Panc1 (cell line): ENCODE data around the gene UBASH3B. TPM values are rescaled to one million over a fixed set of nuclear protein-coding genes. Genes with fewer than 3 reads are reported as not detected.
"Not testable (repeated sequence)": the region's sequence is repeated elsewhere in the genome, so short reads cannot be mapped to it uniquely, and the experiment has no call there.

ENCODE experiments used
- ATAC-seq: fragments of 200-7000 bp; cut with Tn5 transposase; 2 replicates; pipeline ENCODE4 v1.9.1; 2020; ENCODE audit warnings: mild to moderate bottlenecking, moderate library complexity
- BruUV-seq: library from RNA; stranded (reverse); fragments of 400-500 nt; replicated peaks from 2 replicates; lab custom pipeline; 2021; lab: Mats Ljungman, UMichigan
- CTCF ChIA-PET: fragments of 300-600 bp; sonication (Branson Sonifier 250); formaldehyde crosslinking; loops from one replicate; lab custom pipeline; 2022; ENCODE audit warnings: antibody characterized with exemption; lab: Charles Lee
- POLR2A ChIA-PET: fragments of 300-600 bp; sonication (Branson Sonifier 250); formaldehyde crosslinking; loops from one replicate; lab custom pipeline; 2022; ENCODE audit warnings: antibody characterized with exemption; lab: Charles Lee
- DNase-seq: peaks from one replicate; pipeline ENCODE4 v3.0.0-alpha.2; 2010; ENCODE audit warnings: low read depth, low spot score
- H3K27ac ChIP-seq: 2 replicates; pipeline ENCODE4 v1.5.1; 2011; ENCODE audit warnings: mild to moderate bottlenecking, low read length, inconsistent platforms
- H3K27me3 ChIP-seq: fragments of 200-500 bp; sonication (Bioruptor generic); 2 replicates; pipeline ENCODE4 v1.6.0; 2014; ENCODE audit warnings: low read length, inconsistent platforms; ENCODE audit not compliant: control insufficient read depth, insufficient read depth
- H3K36me3 ChIP-seq: fragments of 200-500 bp; sonication (Bioruptor generic); 2 replicates; pipeline ENCODE4 v1.5.1; 2014; ENCODE audit warnings: inconsistent platforms, mild to moderate bottlenecking, low read length, moderate library complexity; ENCODE audit not compliant: control insufficient read depth, insufficient read depth
- H3K4me1 ChIP-seq: 2 replicates; pipeline ENCODE4 v1.5.1; 2011; ENCODE audit warnings: inconsistent platforms, mild to moderate bottlenecking, low read length, moderate library complexity; ENCODE audit not compliant: control insufficient read depth, insufficient read depth
- H3K4me3 ChIP-seq, 2 experiments: 2 replicates each; pipeline ENCODE4 v1.5.1; 2011 to 2012; ENCODE audit warnings: low read depth in 2 of 2, low read length in 2 of 2, mild to moderate bottlenecking in 2 of 2, inconsistent platforms in 1 of 2, moderate library complexity in 1 of 2
- H3K9me3 ChIP-seq: fragments of 200-500 bp; sonication (Bioruptor generic); 2 replicates; pipeline ENCODE4 v1.5.1; 2014; ENCODE audit warnings: low read depth, mild to moderate bottlenecking, inconsistent platforms, low read length, moderate library complexity; ENCODE audit not compliant: control insufficient read depth, insufficient read depth
- POLR2AphosphoS5 ChIP-seq: IDR thresholded peaks from 2 replicates; pipeline ENCODE4 v1.6.1; 2012; ENCODE audit warnings: mild to moderate bottlenecking, low read depth, low read length, moderate library complexity
- SIN3A ChIP-seq: IDR thresholded peaks from 2 replicates; pipeline ENCODE4 v1.6.1; 2012; ENCODE audit warnings: low read depth, mild to moderate bottlenecking, low read length, moderate library complexity, borderline replicate concordance; ENCODE audit not compliant: insufficient read depth
- TCF7L2 ChIP-seq: IDR thresholded peaks from 2 replicates; pipeline ENCODE4 v1.6.1; 2011; ENCODE audit warnings: mild to moderate bottlenecking, low read depth, low read length, inconsistent platforms
- in situ Hi-C: cut with HindIII; loops from 2 replicates; pipeline ENCODE4 v1.10.0; 2016; ENCODE audit warnings: low sequenced_read_pairs, low pct_unique_long_range_greater_than_20kb
- intact Hi-C: fragments of 100-400 bp; cut with micrococcal nuclease; formaldehyde crosslinking; loops from one replicate; pipeline ENCODE4 v1.10.0; 2022; ENCODE audit not compliant: unreplicated experiment
- total RNA-seq: library from RNA; stranded (reverse); gene quantifications from one replicate; pipeline ENCODE4 v1.2.1, GENCODE V29; 2021; ENCODE audit not compliant: unreplicated experiment
- TF ChIP-seq, protein P1 (sequence below): fragments of 450-650 bp; IDR thresholded peaks from 2 replicates; pipeline ENCODE4 v1.5.1; 2017; ENCODE audit warnings: mild to moderate bottlenecking
- TF ChIP-seq, protein P2 (sequence below), 2 experiments: IDR thresholded peaks; 2 replicates each; pipeline ENCODE4 v1.6.1; 2011 to 2012; ENCODE audit warnings: low read depth in 2 of 2, control low read depth in 1 of 2, low read length in 1 of 2, mild to moderate bottlenecking in 1 of 2, moderate library complexity in 1 of 2; ENCODE audit not compliant: insufficient read depth in 1 of 2

Gene UBASH3B
- total RNA-seq, 1 experiment from 2014 or later, result 55.1 TPM

DNA sequence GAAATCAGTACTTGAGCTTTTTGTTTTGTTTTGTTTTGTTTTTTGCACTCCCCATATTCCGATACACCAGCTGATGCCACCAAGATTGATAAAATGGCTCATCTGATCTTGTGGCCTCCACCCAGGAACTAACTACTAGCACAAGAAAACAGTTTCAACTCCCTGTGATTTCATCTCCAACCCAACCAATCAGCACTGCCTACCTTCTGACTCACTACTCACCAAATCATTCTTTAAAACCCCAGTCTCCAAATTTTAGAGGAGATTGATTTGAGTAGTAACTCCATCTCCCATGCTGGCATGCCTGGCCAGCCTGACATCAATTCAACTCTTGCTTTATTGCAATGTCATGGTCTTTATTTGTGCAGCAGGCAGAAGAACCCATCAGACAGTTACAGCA is 166.7 kb downstream of the UBASH3B start:
- no peak overlapping the region for H3K27ac ChIP-seq
- no peaks in the 10 kb centered on the region for H3K4me1 ChIP-seq
- H3K27me3 ChIP-seq, result no peaks in the 10 kb centered on the region
- intact Hi-C loops (no loop called here), in situ Hi-C loops (no loop called here)
- no TSS peak for BruUV-seq
- H3K9me3 ChIP-seq, result peaks cover 15% of the 10 kb centered on the region; the same call in 1 of the 2 replicates
- TF ChIP-seq, protein P1, sequence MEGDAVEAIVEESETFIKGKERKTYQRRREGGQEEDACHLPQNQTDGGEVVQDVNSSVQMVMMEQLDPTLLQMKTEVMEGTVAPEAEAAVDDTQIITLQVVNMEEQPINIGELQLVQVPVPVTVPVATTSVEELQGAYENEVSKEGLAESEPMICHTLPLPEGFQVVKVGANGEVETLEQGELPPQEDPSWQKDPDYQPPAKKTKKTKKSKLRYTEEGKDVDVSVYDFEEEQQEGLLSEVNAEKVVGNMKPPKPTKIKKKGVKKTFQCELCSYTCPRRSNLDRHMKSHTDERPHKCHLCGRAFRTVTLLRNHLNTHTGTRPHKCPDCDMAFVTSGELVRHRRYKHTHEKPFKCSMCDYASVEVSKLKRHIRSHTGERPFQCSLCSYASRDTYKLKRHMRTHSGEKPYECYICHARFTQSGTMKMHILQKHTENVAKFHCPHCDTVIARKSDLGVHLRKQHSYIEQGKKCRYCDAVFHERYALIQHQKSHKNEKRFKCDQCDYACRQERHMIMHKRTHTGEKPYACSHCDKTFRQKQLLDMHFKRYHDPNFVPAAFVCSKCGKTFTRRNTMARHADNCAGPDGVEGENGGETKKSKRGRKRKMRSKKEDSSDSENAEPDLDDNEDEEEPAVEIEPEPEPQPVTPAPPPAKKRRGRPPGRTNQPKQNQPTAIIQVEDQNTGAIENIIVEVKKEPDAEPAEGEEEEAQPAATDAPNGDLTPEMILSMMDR, result no peak
- no peak for TF ChIP-seq TCF7L2
- no peak for TF ChIP-seq POLR2AphosphoS5
- no peak for TF ChIP-seq SIN3A
- TF ChIP-seq, protein P2, sequence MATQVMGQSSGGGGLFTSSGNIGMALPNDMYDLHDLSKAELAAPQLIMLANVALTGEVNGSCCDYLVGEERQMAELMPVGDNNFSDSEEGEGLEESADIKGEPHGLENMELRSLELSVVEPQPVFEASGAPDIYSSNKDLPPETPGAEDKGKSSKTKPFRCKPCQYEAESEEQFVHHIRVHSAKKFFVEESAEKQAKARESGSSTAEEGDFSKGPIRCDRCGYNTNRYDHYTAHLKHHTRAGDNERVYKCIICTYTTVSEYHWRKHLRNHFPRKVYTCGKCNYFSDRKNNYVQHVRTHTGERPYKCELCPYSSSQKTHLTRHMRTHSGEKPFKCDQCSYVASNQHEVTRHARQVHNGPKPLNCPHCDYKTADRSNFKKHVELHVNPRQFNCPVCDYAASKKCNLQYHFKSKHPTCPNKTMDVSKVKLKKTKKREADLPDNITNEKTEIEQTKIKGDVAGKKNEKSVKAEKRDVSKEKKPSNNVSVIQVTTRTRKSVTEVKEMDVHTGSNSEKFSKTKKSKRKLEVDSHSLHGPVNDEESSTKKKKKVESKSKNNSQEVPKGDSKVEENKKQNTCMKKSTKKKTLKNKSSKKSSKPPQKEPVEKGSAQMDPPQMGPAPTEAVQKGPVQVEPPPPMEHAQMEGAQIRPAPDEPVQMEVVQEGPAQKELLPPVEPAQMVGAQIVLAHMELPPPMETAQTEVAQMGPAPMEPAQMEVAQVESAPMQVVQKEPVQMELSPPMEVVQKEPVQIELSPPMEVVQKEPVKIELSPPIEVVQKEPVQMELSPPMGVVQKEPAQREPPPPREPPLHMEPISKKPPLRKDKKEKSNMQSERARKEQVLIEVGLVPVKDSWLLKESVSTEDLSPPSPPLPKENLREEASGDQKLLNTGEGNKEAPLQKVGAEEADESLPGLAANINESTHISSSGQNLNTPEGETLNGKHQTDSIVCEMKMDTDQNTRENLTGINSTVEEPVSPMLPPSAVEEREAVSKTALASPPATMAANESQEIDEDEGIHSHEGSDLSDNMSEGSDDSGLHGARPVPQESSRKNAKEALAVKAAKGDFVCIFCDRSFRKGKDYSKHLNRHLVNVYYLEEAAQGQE (IDR thresholded peaks at IDR 0.05; ENCODE audit: insufficient read depth in 1 of 2, low read depth in 2 of 2, low read length in 1 of 2), result no peak
- ChIA-PET POLR2A (interaction anchor here (0.5 kb wide), 1 partner anchor 203 kb away, joined by 4 read pairs; no protein-coding TSS in a partner anchor), CTCF (no interaction called here)
- no peaks in the 10 kb centered on the region for H3K36me3 ChIP-seq
- H3K4me3 ChIP-seq, result no peak overlapping the region
- no peak for ATAC-seq
- DNase-seq, result no peak

GRCh38 chr11:122823564-122823963 is 168.0 kb downstream of the UBASH3B start:
- Histone ChIP-seq H3K27me3 (no peaks in the 10 kb centered on the region), H3K4me3 (no peak overlapping the region), H3K9me3 (peaks cover 15% of the 10 kb centered on the region; the same call in 1 of the 2 replicates), H3K4me1 (no peaks in the 10 kb centered on the region), H3K36me3 (no peaks in the 10 kb centered on the region), H3K27ac (no peak overlapping the region)
- DNase-seq (no peak), ATAC-seq (no peak)
- CTCF ChIA-PET, result no interaction called here
- in situ Hi-C loops (no loop called here), intact Hi-C loops (no loop called here)
- POLR2A ChIA-PET, result no interaction called here
- TF ChIP-seq, protein P2 (IDR thresholded peaks at IDR 0.05; ENCODE audit: insufficient read depth in 1 of 2, low read depth in 2 of 2, low read length in 1 of 2), result no peak
- TF ChIP-seq POLR2AphosphoS5 (no peak), SIN3A (no peak)
- BruUV-seq, result no TSS peak

DNA sequence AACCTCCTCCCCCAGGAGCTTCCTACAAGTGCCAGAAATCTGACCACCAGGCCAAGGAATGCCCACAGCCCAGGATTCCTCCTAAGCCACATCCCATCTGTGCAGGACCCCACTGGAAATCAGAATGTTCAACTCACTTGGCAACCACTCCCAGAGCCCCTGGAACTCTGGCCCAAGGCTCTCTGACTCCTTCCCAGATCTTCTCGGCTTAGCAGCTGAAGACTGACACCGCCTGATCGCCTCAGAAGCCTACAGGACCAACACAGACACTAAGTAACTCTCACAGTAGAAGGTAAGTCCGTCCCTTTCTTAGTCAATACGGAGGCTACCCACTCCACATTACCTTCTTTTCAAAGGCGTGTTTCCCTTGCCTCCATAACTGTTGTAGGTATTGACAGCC is 173.8 kb downstream of the UBASH3B start:
- POLR2A ChIA-PET, H3K27me3 ChIP-seq, H3K4me1 ChIP-seq, H3K36me3 ChIP-seq, H3K27ac ChIP-seq, H3K4me3 ChIP-seq, ATAC-seq, in situ Hi-C loops, DNase-seq, intact Hi-C loops, CTCF ChIA-PET, H3K9me3 ChIP-seq, BruUV-seq: not testable (repeated sequence)

DNA sequence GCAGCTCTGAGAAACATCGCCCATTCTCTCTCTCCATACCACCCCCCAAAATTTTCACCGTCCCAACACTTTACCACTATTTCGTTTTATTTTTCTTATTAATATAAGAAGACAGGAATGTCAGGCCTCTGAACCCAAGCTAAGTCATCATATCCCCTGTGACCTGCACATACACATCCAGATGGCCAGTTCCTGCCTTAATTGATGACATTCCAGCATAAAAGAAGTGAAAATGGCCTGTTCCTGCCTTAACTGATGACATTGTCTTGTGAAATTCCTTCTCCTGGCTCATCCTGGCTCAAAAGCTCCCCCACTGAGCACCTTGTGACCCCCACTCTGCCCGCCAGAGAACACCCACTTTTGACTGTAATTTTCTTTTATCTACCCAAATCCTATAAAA is 176.8 kb downstream of the UBASH3B start:
- POLR2A ChIA-PET, CTCF ChIA-PET, intact Hi-C loops, BruUV-seq, H3K9me3 ChIP-seq, H3K27ac ChIP-seq, H3K27me3 ChIP-seq, ATAC-seq, H3K4me1 ChIP-seq, H3K36me3 ChIP-seq, in situ Hi-C loops, DNase-seq, H3K4me3 ChIP-seq: not testable (repeated sequence)
